Mesenchymal stem cell (in vitro differentiated cells and primary cell): ENCODE data around the gene DSG2.

Experiments used
- DNase-seq: peaks from one replicate; pipeline ENCODE4 v3.0.0-alpha.2; 2013
- H2AFZ ChIP-seq: one replicate; pipeline ENCODE4 v1.6.1; 2013; ENCODE audit warnings: low read depth, mild to moderate bottlenecking, control low read depth, inconsistent platforms, low read length, moderate library complexity
- H2AK5ac ChIP-seq: 2 replicates; pipeline ENCODE4 v1.6.1; 2013; ENCODE audit warnings: low read length, moderate library complexity, mild to moderate bottlenecking, inconsistent platforms; ENCODE audit not compliant: severe bottlenecking
- H2BK120ac ChIP-seq: one replicate; pipeline ENCODE4 v1.6.1; 2013; ENCODE audit warnings: low read depth, mild to moderate bottlenecking, inconsistent platforms, low read length, moderate library complexity
- H2BK12ac ChIP-seq, 2 experiments: one replicate each; pipeline ENCODE4 v1.6.1; 2013; ENCODE audit warnings: inconsistent platforms in 2 of 2, low read length in 2 of 2, mild to moderate bottlenecking in 2 of 2, moderate library complexity in 2 of 2, control low read depth in 1 of 2
- H2BK15ac ChIP-seq: one replicate; pipeline ENCODE4 v1.6.1; 2013; ENCODE audit warnings: mild to moderate bottlenecking, low read depth, inconsistent platforms; ENCODE audit not compliant: poor library complexity, severe bottlenecking
- H2BK5ac ChIP-seq: 2 replicates; pipeline ENCODE4 v1.6.1; 2013; ENCODE audit warnings: low read depth, mild to moderate bottlenecking, low read length, control low read depth, inconsistent platforms; ENCODE audit not compliant: poor library complexity, severe bottlenecking
- H3K14ac ChIP-seq, 2 experiments: one replicate each; pipeline ENCODE4 v1.6.1; 2013; ENCODE audit warnings: inconsistent platforms in 2 of 2, low read length in 2 of 2, control low read depth in 1 of 2, mild to moderate bottlenecking in 1 of 2, moderate library complexity in 1 of 2
- H3K18ac ChIP-seq, 2 experiments: one replicate each; pipeline ENCODE4 v1.6.1; 2013; ENCODE audit warnings: inconsistent platforms in 2 of 2, low read length in 2 of 2, control low read depth in 1 of 2, low read depth in 1 of 2, mild to moderate bottlenecking in 1 of 2
- H3K23ac ChIP-seq, 2 experiments: one replicate each; pipeline ENCODE4 v1.6.1; 2013; ENCODE audit warnings: inconsistent platforms in 2 of 2, low read length in 2 of 2, mild to moderate bottlenecking in 2 of 2, moderate library complexity in 2 of 2, control low read depth in 1 of 2
- H3K27ac ChIP-seq: 2 replicates; pipeline ENCODE4 v1.5.1; 2013; ENCODE audit warnings: mild to moderate bottlenecking, moderate library complexity, low read length, control low read depth, inconsistent platforms; ENCODE audit not compliant: poor library complexity, severe bottlenecking
- H3K27me3 ChIP-seq, 2 experiments: 2 replicates each; pipeline versions ENCODE4 v1.6.1 to v1.7.0; 2013; ENCODE audit warnings: low read length in 2 of 2, mild to moderate bottlenecking in 2 of 2, moderate library complexity in 2 of 2, control low read depth in 1 of 2, inconsistent platforms in 1 of 2; ENCODE audit not compliant: control insufficient read depth in 1 of 2, insufficient read depth in 1 of 2
- H3K36me3 ChIP-seq, 2 experiments: 2 replicates each; pipeline versions ENCODE4 v1.6.1 to v1.7.0; 2013; ENCODE audit warnings: low read length in 2 of 2, control low read depth in 1 of 2, inconsistent platforms in 1 of 2, low read depth in 1 of 2, mild to moderate bottlenecking in 1 of 2; ENCODE audit not compliant: insufficient read depth in 2 of 2, control insufficient read depth in 1 of 2
- H3K4ac ChIP-seq, 2 experiments: one replicate each; pipeline ENCODE4 v1.6.1; 2013; ENCODE audit warnings: inconsistent platforms in 2 of 2, low read length in 2 of 2, mild to moderate bottlenecking in 2 of 2, moderate library complexity in 2 of 2, control low read depth in 1 of 2, low read depth in 1 of 2
- H3K4me1 ChIP-seq: 2 replicates; pipeline ENCODE4 v1.6.1; 2013; ENCODE audit warnings: low read depth, low read length, control low read depth; ENCODE audit not compliant: control insufficient read depth, insufficient read depth
- H3K4me2 ChIP-seq: 2 replicates; pipeline ENCODE4 v1.6.1; 2013; ENCODE audit warnings: low read length, mild to moderate bottlenecking, inconsistent platforms; ENCODE audit not compliant: poor library complexity, severe bottlenecking
- H3K4me3 ChIP-seq, 2 experiments: 2 replicates each; pipeline versions ENCODE4 v1.5.1 to v1.7.0; 2013; ENCODE audit warnings: low read length in 2 of 2, mild to moderate bottlenecking in 2 of 2, control low read depth in 1 of 2, low read depth in 1 of 2; ENCODE audit not compliant: insufficient read depth in 1 of 2
- H3K79me1 ChIP-seq: replicated peaks from 2 replicates; pipeline ENCODE4 v1.6.1; 2013; ENCODE audit warnings: mild to moderate bottlenecking, control low read depth, low read length, inconsistent platforms; ENCODE audit not compliant: poor library complexity, severe bottlenecking
- H3K9ac ChIP-seq: 2 replicates; pipeline ENCODE4 v1.7.0; 2013; ENCODE audit warnings: mild to moderate bottlenecking, low read length, moderate library complexity
- H3K9me3 ChIP-seq: 2 replicates; pipeline ENCODE4 v1.7.0; 2013; ENCODE audit warnings: mild to moderate bottlenecking, low read length; ENCODE audit not compliant: control insufficient read depth
- H4K8ac ChIP-seq: one replicate; pipeline ENCODE4 v1.6.1; 2013; ENCODE audit warnings: inconsistent platforms, mild to moderate bottlenecking, low read length, moderate library complexity
- H4K91ac ChIP-seq: one replicate; pipeline ENCODE4 v1.6.1; 2013; ENCODE audit warnings: mild to moderate bottlenecking, low read length, inconsistent platforms
- WGBS: methylation state at CpG from one replicate; pipeline ENCODE4 v1.1.7; 2013; ENCODE audit warnings: mixed read lengths; 5-methylcytosine and 5-hydroxymethylcytosine counted together

Gene DSG2

DNA sequence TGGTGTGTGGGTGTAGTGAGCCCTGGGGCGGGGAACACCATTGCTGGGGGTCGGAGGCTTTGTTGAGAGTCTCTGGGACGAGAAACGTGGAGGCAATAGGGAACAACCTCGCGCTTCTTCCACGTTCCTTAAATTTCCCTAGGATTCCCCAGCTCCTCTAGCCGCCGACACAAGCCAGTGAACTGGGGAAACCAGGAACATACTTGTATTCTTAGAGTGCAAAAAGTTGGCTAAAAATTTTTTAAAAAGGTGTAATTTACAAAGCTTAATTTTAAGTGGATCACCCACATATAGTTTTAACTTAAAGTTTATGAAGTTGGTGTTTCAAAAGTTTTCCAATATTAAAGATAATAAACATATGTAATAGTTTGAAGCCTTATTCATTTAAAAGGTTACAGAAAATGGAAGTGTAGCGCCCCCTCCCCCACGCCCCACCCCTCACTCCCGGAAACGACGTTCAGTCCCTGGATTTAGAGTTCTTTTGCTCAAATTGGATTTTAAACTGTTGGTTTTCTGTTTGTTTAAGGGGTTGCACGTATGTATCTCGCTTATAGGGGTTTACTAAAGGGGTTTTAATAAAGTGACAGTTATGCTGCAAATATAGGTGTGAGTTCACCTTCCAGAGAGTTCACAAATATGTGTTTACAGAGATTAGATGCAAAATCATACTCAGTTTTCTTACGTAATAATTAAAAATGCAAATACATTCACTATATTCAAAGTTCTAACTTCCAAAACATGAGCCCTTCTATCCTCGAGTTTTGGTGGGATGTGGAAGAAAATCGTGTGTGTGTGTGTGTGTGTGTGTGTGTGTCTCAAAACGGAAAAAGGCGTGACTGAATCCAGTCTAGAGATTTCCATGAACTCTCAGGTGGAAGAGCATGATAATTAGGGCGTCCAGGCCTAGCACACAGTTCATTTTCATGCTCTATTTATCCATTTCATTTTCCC is 872 bp downstream of the DSG2 start:
- Histone ChIP-seq H2BK120ac (peak overlapping the region; percentile 54), H3K79me1 (peaks cover 14% of the 10 kb centered on the region), H4K91ac (peak overlapping the region; percentile 70), H3K18ac (peak overlapping the region; percentile 65 to 89), H2BK5ac (no peak overlapping the region), H2AFZ (peak overlapping the region; percentile 66), H3K9ac (peak overlapping the region; percentile 85), H3K14ac (no peak overlapping the region), H3K4ac (peak overlapping the region; percentile 35 to 65), H2AK5ac (no peak overlapping the region), H3K27me3 (peaks cover 0 to 41% of the 10 kb centered on the region in 2 experiments), H3K9me3 (no peaks in the 10 kb centered on the region), H3K4me3 (peak overlapping the region; percentile 84 to 86), H3K27ac (peak overlapping the region; percentile 20), H3K4me2 (peak overlapping the region; percentile 96), H2BK15ac (peak overlapping the region; percentile 93), H3K4me1 (peaks cover 2% of the 10 kb centered on the region), H3K23ac (peak overlapping the region in 1 of 2 experiments; percentile 73), H2BK12ac (peak overlapping the region in 1 of 2 experiments; percentile 19), H4K8ac (peak overlapping the region; percentile 60), H3K36me3 (no peaks in the 10 kb centered on the region)
- DNase-seq = peak; percentile 52
- 42% methylated on average over 2 of the region's 22 CpGs for WGBS

DNA sequence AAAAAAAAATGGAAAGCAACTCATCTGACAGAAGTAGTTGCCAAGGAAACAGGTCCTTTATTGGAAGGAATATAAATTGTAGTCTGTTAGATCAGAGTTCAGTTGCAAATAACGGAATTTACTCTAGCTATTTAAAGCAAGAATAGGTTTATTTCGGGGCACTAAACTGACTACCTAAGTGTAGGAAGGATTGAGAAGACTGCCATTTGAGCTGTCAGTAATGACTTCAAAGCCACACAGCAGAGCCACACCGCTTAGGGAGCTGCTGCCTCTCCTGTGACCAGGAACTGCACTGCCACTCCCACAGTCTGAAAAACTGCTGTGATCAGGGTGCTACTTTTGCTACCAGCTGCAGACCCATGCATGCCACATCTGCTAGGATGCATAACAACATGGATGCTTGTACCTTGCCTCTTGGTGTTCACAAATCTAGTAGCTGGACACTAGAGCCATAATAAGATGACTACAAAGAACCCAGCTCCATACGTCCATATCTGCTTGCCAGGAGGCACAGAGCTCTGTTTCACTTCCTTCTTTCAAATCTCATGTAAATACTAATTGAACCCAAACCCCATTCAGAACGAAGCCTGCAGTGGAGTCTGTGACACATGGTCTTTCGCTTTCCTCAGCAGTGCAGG is 2.2 kb downstream of the DSG2 start:
- H3K9ac ChIP-seq = no peak overlapping the region
- no peak overlapping the region for H4K91ac ChIP-seq
- H3K4me1 ChIP-seq = peaks cover 2% of the 10 kb centered on the region
- no peak overlapping the region for H3K23ac ChIP-seq
- no peak overlapping the region for H2AFZ ChIP-seq
- peak overlapping the region in 1 of 2 experiments; percentile 8 for H3K14ac ChIP-seq
- H2BK12ac ChIP-seq = no peak overlapping the region
- H3K4me3 ChIP-seq = no peak overlapping the region
- H2AK5ac ChIP-seq = no peak overlapping the region
- H3K36me3 ChIP-seq = no peaks in the 10 kb centered on the region
- peak overlapping the region; percentile 73 for H4K8ac ChIP-seq
- no peak overlapping the region for H3K27ac ChIP-seq
- peak overlapping the region in 1 of 2 experiments; percentile 19 for H3K18ac ChIP-seq
- 72% methylated on average over 6 of the region's 6 CpGs for WGBS
- no peak overlapping the region for H3K4ac ChIP-seq
- no peaks in the 10 kb centered on the region for H3K9me3 ChIP-seq
- H3K79me1 ChIP-seq = peaks cover 18% of the 10 kb centered on the region
- no peak overlapping the region for H2BK120ac ChIP-seq
- no peak for DNase-seq
- peaks cover 0 to 53% of the 10 kb centered on the region in 2 experiments for H3K27me3 ChIP-seq
- no peak overlapping the region for H2BK15ac ChIP-seq
- H2BK5ac ChIP-seq = no peak overlapping the region
- no peak overlapping the region for H3K4me2 ChIP-seq

DNA sequence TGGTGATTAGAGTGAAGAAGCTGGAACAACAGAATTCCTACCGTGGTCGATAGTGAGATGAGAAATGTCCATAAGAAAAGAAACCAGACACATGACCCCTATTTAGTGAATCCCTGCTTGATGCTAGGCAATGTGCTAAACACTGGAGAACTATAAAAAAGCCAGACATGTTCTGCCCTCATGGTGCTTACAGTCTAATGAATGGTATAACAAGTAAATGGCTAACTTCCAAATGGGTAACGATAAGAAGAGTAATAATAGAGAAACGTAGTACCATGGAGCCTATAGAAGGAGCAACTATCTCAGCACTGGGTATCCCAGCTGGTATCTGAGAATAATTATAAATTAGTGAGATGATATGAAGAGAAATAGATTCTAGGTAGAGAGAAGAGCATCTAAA is 5.0 kb downstream of the DSG2 start:
- Histone ChIP-seq H3K4ac (no peak overlapping the region), H3K4me3 (no peak overlapping the region), H3K27ac (no peak overlapping the region), H2BK5ac (no peak overlapping the region), H3K27me3 (peaks cover 0 to 36% of the 10 kb centered on the region in 2 experiments), H3K36me3 (no peaks in the 10 kb centered on the region), H3K9me3 (no peaks in the 10 kb centered on the region), H2AFZ (no peak overlapping the region), H2BK12ac (no peak overlapping the region), H3K14ac (no peak overlapping the region), H3K9ac (no peak overlapping the region), H4K8ac (no peak overlapping the region), H3K23ac (no peak overlapping the region), H2BK15ac (no peak overlapping the region), H3K18ac (no peak overlapping the region), H2AK5ac (no peak overlapping the region), H4K91ac (no peak overlapping the region), H2BK120ac (no peak overlapping the region), H3K4me2 (no peak overlapping the region), H3K4me1 (peaks cover 2% of the 10 kb centered on the region), H3K79me1 (peaks cover 24% of the 10 kb centered on the region)
- WGBS = 97% methylated on average over 4 of the region's 4 CpGs
- DNase-seq = no peak
